Measurements from ENCODE around the gene BAG1. TPM values are rescaled to one million over a fixed set of nuclear protein-coding genes. Genes with fewer than 3 reads are reported as not detected.

Gene BAG1
- total RNA-seq, 1 experiment from 2014 or later = 52.7 TPM

- intact Hi-C loops (cut with micrococcal nuclease; ENCODE audit: unreplicated experiment) = loop anchor here (5.0 to 10.0 kb wide), 2 partner anchors 54 to 636 kb away; partner anchors contain the start of gene B4GALT1
- CTCF ChIA-PET = no interaction called here
- POLR2A ChIA-PET (ENCODE audit: low non-redundant PET) = interaction anchor here (0.7 kb wide), 1 partner anchor 810 kb away, joined by 3 read pairs; no protein-coding TSS in a partner anchor
These were observed 43.6 kb downstream of the BAG1 start for GRCh38 chr9:33220681-33221567.

GRCh38 chr9:33211695-33212393, 52.7 kb downstream of the BAG1 start:
- H3K4me1 ChIP-seq (ENCODE audit: insufficient read depth, low read length, poor library complexity, severe bottlenecking) = no peaks in the 10 kb centered on the region
- BruUV-seq (replicated peaks) = no TSS peak
- no peak overlapping the region for H3K27ac ChIP-seq (ENCODE audit: low read depth, low read length, poor library complexity, severe bottlenecking)
- no peaks in the 10 kb centered on the region for H3K36me3 ChIP-seq (ENCODE audit: insufficient read depth, low read length, poor library complexity, severe bottlenecking)
- intact Hi-C loops (cut with micrococcal nuclease; ENCODE audit: unreplicated experiment) = no loop called here
- H3K27me3 ChIP-seq (replicated peaks; ENCODE audit: insufficient read depth, low read depth, low read length, poor library complexity) = no peaks in the 10 kb centered on the region
- ChIA-PET POLR2A (ENCODE audit: low non-redundant PET) (no interaction called here), CTCF (no interaction called here)
- TF ChIP-seq CTCF (conservative IDR thresholded peaks at IDR 0.05; ENCODE audit: low read depth, low read length) (no peak), EZH2 (IDR thresholded peaks at IDR 0.05; ENCODE audit: borderline replicate concordance, low read depth, low read length, poor library complexity, severe bottlenecking) (no peak)
- H3K9me3 ChIP-seq (ENCODE audit: low read depth, low read length, poor library complexity, severe bottlenecking) = no peaks in the 10 kb centered on the region
- no peak overlapping the region for H3K4me3 ChIP-seq (ENCODE audit: low read depth, low read length, poor library complexity, severe bottlenecking)
- DNase-seq (ENCODE audit: low spot score) = peak; percentile 35

More at GRCh38 chr9:33220681-33221567, 43.6 kb downstream of the BAG1 start:
- TF ChIP-seq EZH2 (IDR thresholded peaks at IDR 0.05; ENCODE audit: borderline replicate concordance, low read depth, low read length, poor library complexity, severe bottlenecking) (no peak), CTCF (conservative IDR thresholded peaks at IDR 0.05; ENCODE audit: low read depth, low read length) (no peak)
- Histone ChIP-seq H3K36me3 (ENCODE audit: insufficient read depth, low read length, poor library complexity, severe bottlenecking) (no peaks in the 10 kb centered on the region), H3K27ac (ENCODE audit: low read depth, low read length, poor library complexity, severe bottlenecking) (no peak overlapping the region), H3K4me3 (ENCODE audit: low read depth, low read length, poor library complexity, severe bottlenecking) (no peak overlapping the region), H3K4me1 (ENCODE audit: insufficient read depth, low read length, poor library complexity, severe bottlenecking) (peaks cover 7% of the 10 kb centered on the region), H3K9me3 (ENCODE audit: low read depth, low read length, poor library complexity, severe bottlenecking) (no peaks in the 10 kb centered on the region), H3K27me3 (replicated peaks; ENCODE audit: insufficient read depth, low read depth, low read length, poor library complexity) (no peaks in the 10 kb centered on the region)
- BruUV-seq (replicated peaks) = no TSS peak
- DNase-seq (ENCODE audit: low spot score) = no peak

GRCh38 chr9:33210006-33210715, 54.3 kb downstream of the BAG1 start:
- no peak overlapping the region for H3K4me3 ChIP-seq (ENCODE audit: low read depth, low read length, poor library complexity, severe bottlenecking)
- DNase-seq (ENCODE audit: low spot score) = no peak
- TF ChIP-seq CTCF (conservative IDR thresholded peaks at IDR 0.05; ENCODE audit: low read depth, low read length) (no peak), EZH2 (IDR thresholded peaks at IDR 0.05; ENCODE audit: borderline replicate concordance, low read depth, low read length, poor library complexity, severe bottlenecking) (no peak)
- ChIA-PET POLR2A (ENCODE audit: low non-redundant PET) (no interaction called here), CTCF (no interaction called here)
- H3K27me3 ChIP-seq (replicated peaks; ENCODE audit: insufficient read depth, low read depth, low read length, poor library complexity) = no peaks in the 10 kb centered on the region
- H3K36me3 ChIP-seq (ENCODE audit: insufficient read depth, low read length, poor library complexity, severe bottlenecking) = no peaks in the 10 kb centered on the region
- H3K9me3 ChIP-seq (ENCODE audit: low read depth, low read length, poor library complexity, severe bottlenecking) = no peaks in the 10 kb centered on the region
- no TSS peak for BruUV-seq (replicated peaks)
- no peaks in the 10 kb centered on the region for H3K4me1 ChIP-seq (ENCODE audit: insufficient read depth, low read length, poor library complexity, severe bottlenecking)
- intact Hi-C loops (cut with micrococcal nuclease; ENCODE audit: unreplicated experiment) = no loop called here
- no peak overlapping the region for H3K27ac ChIP-seq (ENCODE audit: low read depth, low read length, poor library complexity, severe bottlenecking)
